DOHH2 (cell line): ENCODE data around the gene TMEM168.

Experiments used
- EZH2phosphoT487 ChIP-seq: fragments of 200-600 bp; sonication (generic); IDR thresholded peaks from 2 replicates; pipeline ENCODE4 v1.6.1; 2017; ENCODE audit warnings: borderline replicate concordance, mild to moderate bottlenecking, antibody characterized with exemption, low read length, moderate library complexity, mixed read lengths
- TF ChIP-seq, protein P1 (sequence below): fragments of 200-600 bp; sonication (generic); IDR thresholded peaks from one replicate; pipeline ENCODE4 v1.5.1; 2014; ENCODE audit warnings: antibody characterized with exemption, mild to moderate bottlenecking, low read depth, low read length; ENCODE audit not compliant: poor library complexity, severe bottlenecking

DNA sequence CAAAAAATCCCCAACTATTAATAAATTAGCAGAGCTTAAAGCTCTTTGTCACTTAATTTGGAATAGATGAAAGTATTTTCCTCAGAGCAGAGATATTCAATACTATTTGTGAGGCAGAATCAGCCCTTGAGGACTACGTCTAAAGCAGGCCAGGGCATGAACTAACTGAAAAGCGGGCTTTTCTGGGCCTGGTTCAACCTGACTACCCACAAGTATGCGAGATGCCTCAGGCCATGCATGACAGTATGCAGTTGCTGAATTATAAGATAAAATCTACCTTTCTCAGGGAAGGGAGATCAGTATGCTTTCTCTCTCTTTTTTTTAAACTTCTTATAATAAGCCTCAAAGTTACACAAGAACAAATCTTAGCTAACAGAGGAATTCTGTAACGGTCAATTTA lies 20.1 kb downstream of the TMEM168 start:
- TF ChIP-seq, protein P1, sequence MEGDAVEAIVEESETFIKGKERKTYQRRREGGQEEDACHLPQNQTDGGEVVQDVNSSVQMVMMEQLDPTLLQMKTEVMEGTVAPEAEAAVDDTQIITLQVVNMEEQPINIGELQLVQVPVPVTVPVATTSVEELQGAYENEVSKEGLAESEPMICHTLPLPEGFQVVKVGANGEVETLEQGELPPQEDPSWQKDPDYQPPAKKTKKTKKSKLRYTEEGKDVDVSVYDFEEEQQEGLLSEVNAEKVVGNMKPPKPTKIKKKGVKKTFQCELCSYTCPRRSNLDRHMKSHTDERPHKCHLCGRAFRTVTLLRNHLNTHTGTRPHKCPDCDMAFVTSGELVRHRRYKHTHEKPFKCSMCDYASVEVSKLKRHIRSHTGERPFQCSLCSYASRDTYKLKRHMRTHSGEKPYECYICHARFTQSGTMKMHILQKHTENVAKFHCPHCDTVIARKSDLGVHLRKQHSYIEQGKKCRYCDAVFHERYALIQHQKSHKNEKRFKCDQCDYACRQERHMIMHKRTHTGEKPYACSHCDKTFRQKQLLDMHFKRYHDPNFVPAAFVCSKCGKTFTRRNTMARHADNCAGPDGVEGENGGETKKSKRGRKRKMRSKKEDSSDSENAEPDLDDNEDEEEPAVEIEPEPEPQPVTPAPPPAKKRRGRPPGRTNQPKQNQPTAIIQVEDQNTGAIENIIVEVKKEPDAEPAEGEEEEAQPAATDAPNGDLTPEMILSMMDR = no peak
- no peak for TF ChIP-seq EZH2phosphoT487
